ENCODE data around the gene GABRG3. TPM values are rescaled to one million over a fixed set of nuclear protein-coding genes. Genes with fewer than 3 reads are reported as not detected.

Gene GABRG3
- total and polyA plus RNA-seq, 3 experiments from 2014 or later = not detected

DNA sequence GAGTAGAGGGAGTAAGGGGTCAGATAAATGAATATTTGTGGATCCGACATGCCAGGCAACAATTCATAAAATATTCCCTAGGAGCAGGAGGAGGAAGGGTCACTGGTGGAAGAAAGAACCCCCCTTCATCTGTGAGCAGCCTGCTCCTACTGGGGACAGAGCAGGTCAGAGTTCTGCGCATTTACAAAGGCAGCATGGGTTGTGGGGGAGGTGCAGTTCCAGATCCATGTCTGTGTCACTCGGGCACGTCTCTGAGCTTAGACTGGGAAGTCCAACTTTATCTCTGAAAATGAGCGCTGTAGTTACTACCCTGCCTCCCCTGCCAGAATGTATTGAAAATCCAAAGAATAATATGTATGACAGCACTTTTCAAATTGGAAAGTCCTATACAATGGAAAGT is 115.2 kb downstream of the GABRG3 start:
- H3K4me1 Mint-ChIP-seq = no peaks in the 10 kb centered on the region
- Histone ChIP-seq H3K4me1 (ENCODE audit: insufficient read depth, low read length) (no peaks in the 10 kb centered on the region), H3K27me3 (ENCODE audit: insufficient read depth, low read length, poor library complexity, severe bottlenecking) (no peaks in the 10 kb centered on the region), H3K27ac (ENCODE audit: low read depth, low read length) (peak overlapping the region; percentile 7), H3K4me3 (ENCODE audit: low read length) (no peak overlapping the region), H3K36me3 (ENCODE audit: insufficient read depth, low read length) (no peaks in the 10 kb centered on the region), H3K9me3 (ENCODE audit: low read length) (no peaks in the 10 kb centered on the region)
- no peaks in the 10 kb centered on the region for H3K36me3 Mint-ChIP-seq
- no peak overlapping the region for H3K4me3 Mint-ChIP-seq
- ChIA-PET POLR2A (no interaction called here), CTCF (no interaction called here)
- H3K9me3 Mint-ChIP-seq = peaks cover 2 to 16% (median 12%) of the 10 kb centered on the region in 5 donors
- H3K27me3 Mint-ChIP-seq = no peaks in the 10 kb centered on the region
- DNase-seq = no peak
- H3K27ac Mint-ChIP-seq = no peak overlapping the region

DNA sequence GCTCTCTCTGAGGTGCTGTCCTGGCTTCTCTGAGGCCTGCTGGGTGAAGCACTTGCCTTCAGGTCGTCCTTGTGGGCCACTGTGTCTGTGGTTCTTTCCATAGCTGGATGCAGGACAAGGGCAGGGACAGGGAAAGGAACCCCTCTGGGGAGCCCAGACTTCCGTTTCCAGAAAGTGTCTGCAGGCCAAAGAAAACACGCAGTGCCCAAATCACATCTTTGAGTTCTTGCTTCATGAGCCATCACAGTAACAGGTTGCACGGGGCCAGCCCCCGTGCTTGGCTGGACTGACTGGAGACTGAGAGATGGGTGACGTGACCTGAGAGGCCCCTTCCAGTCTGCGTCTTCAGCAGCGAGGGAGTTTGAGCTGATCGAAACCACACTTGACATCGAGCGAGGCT is 115.8 kb downstream of the GABRG3 start:
- POLR2A ChIA-PET = no interaction called here
- DNase-seq = no peak
- no peaks in the 10 kb centered on the region for H3K9me3 ChIP-seq (ENCODE audit: low read length)
- no peaks in the 10 kb centered on the region for H3K4me1 Mint-ChIP-seq
- no peaks in the 10 kb centered on the region for H3K36me3 ChIP-seq (ENCODE audit: insufficient read depth, low read length)
- no peaks in the 10 kb centered on the region for H3K36me3 Mint-ChIP-seq
- no peaks in the 10 kb centered on the region for H3K27me3 Mint-ChIP-seq
- peaks cover 2 to 22% (median 13%) of the 10 kb centered on the region in 5 donors for H3K9me3 Mint-ChIP-seq
- H3K4me3 ChIP-seq (ENCODE audit: low read length) = no peak overlapping the region
- peak overlapping the region; percentile 7 for H3K27ac ChIP-seq (ENCODE audit: low read depth, low read length)
- H3K27ac Mint-ChIP-seq = no peak overlapping the region
- no peaks in the 10 kb centered on the region for H3K4me1 ChIP-seq (ENCODE audit: insufficient read depth, low read length)
- H3K4me3 Mint-ChIP-seq = no peak overlapping the region
- CTCF ChIA-PET = no interaction called here
- no peaks in the 10 kb centered on the region for H3K27me3 ChIP-seq (ENCODE audit: insufficient read depth, low read length, poor library complexity, severe bottlenecking)

DNA sequence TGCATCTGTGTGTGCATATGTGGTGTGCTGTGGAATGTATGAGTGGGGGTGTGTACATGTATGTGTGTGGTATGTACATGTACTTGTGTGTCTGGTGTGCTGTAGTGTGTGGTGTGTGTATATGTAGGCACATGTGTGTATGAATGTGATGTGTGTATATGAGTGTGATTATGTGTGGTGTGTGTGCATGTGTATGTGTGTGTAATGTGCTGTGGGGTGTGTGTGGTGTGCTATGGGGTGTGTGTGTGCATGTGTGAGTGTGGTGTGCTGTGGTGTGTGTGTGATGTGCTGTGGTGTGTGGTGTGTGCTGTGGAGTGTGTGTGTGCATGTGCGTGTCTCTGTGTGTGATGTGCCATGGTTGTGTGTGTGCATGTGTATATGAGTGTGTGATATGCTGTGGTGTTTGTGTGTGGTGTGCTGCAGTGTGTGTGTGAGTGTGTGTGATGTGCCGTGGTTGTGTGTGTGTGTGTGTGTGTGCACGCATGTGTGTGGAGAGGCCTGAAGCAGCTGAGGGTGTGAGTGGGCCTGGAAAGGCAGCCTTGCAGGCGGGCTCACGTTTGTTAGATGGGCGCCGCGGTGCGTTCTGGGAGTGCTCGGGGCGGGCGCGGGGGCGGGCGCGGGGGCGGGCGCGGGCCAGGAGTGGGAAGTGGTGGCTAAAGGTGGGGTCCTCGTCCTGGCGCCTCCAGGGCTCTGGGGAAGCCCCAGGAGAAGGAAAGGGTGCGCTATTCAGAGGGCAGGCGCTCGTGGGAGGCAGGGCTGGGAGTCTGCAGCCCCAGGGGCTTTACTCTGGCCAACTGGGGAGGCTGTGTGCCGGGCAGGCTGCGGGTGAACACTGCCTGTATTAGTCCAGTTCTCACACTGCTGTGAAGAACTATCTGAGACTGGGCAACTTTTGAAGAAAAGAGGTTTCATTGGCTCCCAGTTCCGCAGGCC is 116.9 kb downstream of the GABRG3 start:
- POLR2A ChIA-PET = no interaction called here
- H3K27me3 Mint-ChIP-seq = no peaks in the 10 kb centered on the region
- H3K27ac Mint-ChIP-seq = no peak overlapping the region
- no peaks in the 10 kb centered on the region for H3K9me3 ChIP-seq (ENCODE audit: low read length)
- H3K4me1 ChIP-seq (ENCODE audit: insufficient read depth, low read length) = no peaks in the 10 kb centered on the region
- no peak overlapping the region for H3K4me3 ChIP-seq (ENCODE audit: low read length)
- H3K36me3 Mint-ChIP-seq = no peaks in the 10 kb centered on the region
- H3K27ac ChIP-seq (ENCODE audit: low read depth, low read length) = peak overlapping the region; percentile 76
- no peak for DNase-seq
- no peaks in the 10 kb centered on the region for H3K27me3 ChIP-seq (ENCODE audit: insufficient read depth, low read length, poor library complexity, severe bottlenecking)
- no peaks in the 10 kb centered on the region for H3K36me3 ChIP-seq (ENCODE audit: insufficient read depth, low read length)
- CTCF ChIA-PET = no interaction called here
- H3K9me3 Mint-ChIP-seq = peaks cover 0 to 27% (median 13%) of the 10 kb centered on the region in 5 donors
- H3K4me3 Mint-ChIP-seq = no peak overlapping the region
- H3K4me1 Mint-ChIP-seq = no peaks in the 10 kb centered on the region

DNA sequence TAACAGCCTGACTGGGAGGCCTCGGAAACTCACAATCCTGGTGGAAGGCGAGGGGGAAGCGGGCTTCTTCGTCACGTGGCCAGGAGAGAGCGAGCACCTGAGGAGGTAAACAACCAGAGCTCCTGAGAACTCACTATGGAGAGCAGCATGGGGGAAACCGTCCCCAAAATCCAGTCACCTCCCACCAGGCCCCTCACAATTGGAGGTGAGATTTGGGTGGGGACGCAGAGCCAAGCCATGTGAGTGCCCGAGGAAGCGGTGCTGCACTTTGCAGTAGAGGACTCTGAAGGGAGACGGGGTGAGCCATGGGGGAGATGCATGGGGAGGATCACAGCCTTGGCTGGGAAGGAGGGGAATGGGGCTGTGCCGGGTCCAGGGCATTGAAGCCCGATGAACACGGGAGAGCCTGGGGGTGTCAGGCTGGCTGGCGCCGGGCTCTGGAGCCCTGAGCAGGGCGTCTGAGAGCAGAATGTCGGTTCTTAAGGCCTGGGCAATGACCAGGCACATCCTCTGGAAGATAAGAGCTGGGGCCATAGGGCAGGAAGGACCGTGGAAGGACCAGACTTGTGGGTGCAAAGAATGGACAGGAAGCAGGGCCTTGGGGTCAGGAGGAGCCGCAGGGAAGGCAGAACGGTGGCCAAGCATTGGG is 117.7 kb downstream of the GABRG3 start:
- DNase-seq = no peak
- no peak overlapping the region for H3K4me3 ChIP-seq (ENCODE audit: low read length)
- CTCF ChIA-PET = no interaction called here
- no peaks in the 10 kb centered on the region for H3K4me1 Mint-ChIP-seq
- H3K9me3 ChIP-seq (ENCODE audit: low read length) = no peaks in the 10 kb centered on the region
- H3K27me3 ChIP-seq (ENCODE audit: insufficient read depth, low read length, poor library complexity, severe bottlenecking) = no peaks in the 10 kb centered on the region
- no peaks in the 10 kb centered on the region for H3K27me3 Mint-ChIP-seq
- H3K36me3 Mint-ChIP-seq = no peaks in the 10 kb centered on the region
- no peak overlapping the region for H3K27ac Mint-ChIP-seq
- peaks cover 0 to 27% (median 16%) of the 10 kb centered on the region in 5 donors for H3K9me3 Mint-ChIP-seq
- POLR2A ChIA-PET = no interaction called here
- H3K27ac ChIP-seq (ENCODE audit: low read depth, low read length) = peak overlapping the region; percentile 76
- no peaks in the 10 kb centered on the region for H3K36me3 ChIP-seq (ENCODE audit: insufficient read depth, low read length)
- H3K4me3 Mint-ChIP-seq = no peak overlapping the region
- H3K4me1 ChIP-seq (ENCODE audit: insufficient read depth, low read length) = no peaks in the 10 kb centered on the region

DNA sequence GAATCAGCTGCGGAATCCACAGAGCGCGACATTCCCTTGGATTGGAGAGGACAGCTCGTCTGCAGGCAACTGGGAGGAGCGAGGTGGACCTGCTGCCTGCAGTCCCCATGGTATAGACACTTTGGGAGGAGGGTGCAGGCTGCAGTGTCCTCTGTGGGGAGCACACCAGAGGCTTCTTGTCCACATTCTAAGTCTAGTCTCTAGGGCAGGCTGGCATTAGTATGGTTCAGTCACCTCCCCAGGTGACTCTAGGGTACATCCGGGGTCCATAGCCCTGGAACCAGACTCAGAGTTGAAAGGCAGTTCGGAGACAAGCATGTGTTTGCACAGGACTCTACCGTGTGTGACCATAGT is 118.2 kb downstream of the GABRG3 start:
- POLR2A ChIA-PET = no interaction called here
- Histone ChIP-seq H3K27ac (ENCODE audit: low read depth, low read length) (peak overlapping the region; percentile 76), H3K4me1 (ENCODE audit: insufficient read depth, low read length) (no peaks in the 10 kb centered on the region), H3K4me3 (ENCODE audit: low read length) (no peak overlapping the region), H3K27me3 (ENCODE audit: insufficient read depth, low read length, poor library complexity, severe bottlenecking) (no peaks in the 10 kb centered on the region), H3K36me3 (ENCODE audit: insufficient read depth, low read length) (no peaks in the 10 kb centered on the region), H3K9me3 (ENCODE audit: low read length) (no peaks in the 10 kb centered on the region)
- no peaks in the 10 kb centered on the region for H3K27me3 Mint-ChIP-seq
- no peaks in the 10 kb centered on the region for H3K4me1 Mint-ChIP-seq
- DNase-seq = no peak
- no peak overlapping the region for H3K4me3 Mint-ChIP-seq
- H3K36me3 Mint-ChIP-seq = no peaks in the 10 kb centered on the region
- CTCF ChIA-PET = no interaction called here
- H3K9me3 Mint-ChIP-seq = peaks cover 0 to 27% (median 16%) of the 10 kb centered on the region in 5 donors
- H3K27ac Mint-ChIP-seq = no peak overlapping the region

DNA sequence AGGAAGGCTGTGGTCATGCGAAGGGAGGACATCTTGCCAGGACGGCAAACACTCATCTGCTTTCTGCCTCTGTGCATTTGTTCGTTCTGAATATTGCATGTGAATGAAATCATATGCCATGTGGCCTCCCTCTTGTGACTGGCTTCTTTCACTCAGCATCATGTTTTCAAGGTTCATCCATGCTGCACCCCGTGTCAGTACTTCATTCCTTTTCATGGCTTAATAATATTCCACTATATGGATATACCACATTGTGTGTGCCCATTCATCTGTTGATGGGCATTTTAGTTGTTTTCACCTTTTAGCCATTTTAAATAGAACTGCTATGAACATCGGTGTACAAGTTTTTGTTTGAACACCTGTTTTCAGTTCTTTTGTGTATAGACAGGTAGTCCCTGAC is 118.7 kb downstream of the GABRG3 start:
- CTCF ChIA-PET = no interaction called here
- H3K4me1 ChIP-seq (ENCODE audit: insufficient read depth, low read length) = no peaks in the 10 kb centered on the region
- Mint-ChIP-seq H3K9me3 (peaks cover 3 to 27% (median 16%) of the 10 kb centered on the region in 5 donors), H3K36me3 (no peaks in the 10 kb centered on the region), H3K4me1 (no peaks in the 10 kb centered on the region), H3K4me3 (no peak overlapping the region), H3K27ac (no peak overlapping the region), H3K27me3 (no peaks in the 10 kb centered on the region)
- H3K27ac ChIP-seq (ENCODE audit: low read depth, low read length) = peak overlapping the region; percentile 76
- POLR2A ChIA-PET = no interaction called here
- H3K27me3 ChIP-seq (ENCODE audit: insufficient read depth, low read length, poor library complexity, severe bottlenecking) = no peaks in the 10 kb centered on the region
- no peaks in the 10 kb centered on the region for H3K9me3 ChIP-seq (ENCODE audit: low read length)
- H3K36me3 ChIP-seq (ENCODE audit: insufficient read depth, low read length) = no peaks in the 10 kb centered on the region
- no peak overlapping the region for H3K4me3 ChIP-seq (ENCODE audit: low read length)
- DNase-seq = no peak

DNA sequence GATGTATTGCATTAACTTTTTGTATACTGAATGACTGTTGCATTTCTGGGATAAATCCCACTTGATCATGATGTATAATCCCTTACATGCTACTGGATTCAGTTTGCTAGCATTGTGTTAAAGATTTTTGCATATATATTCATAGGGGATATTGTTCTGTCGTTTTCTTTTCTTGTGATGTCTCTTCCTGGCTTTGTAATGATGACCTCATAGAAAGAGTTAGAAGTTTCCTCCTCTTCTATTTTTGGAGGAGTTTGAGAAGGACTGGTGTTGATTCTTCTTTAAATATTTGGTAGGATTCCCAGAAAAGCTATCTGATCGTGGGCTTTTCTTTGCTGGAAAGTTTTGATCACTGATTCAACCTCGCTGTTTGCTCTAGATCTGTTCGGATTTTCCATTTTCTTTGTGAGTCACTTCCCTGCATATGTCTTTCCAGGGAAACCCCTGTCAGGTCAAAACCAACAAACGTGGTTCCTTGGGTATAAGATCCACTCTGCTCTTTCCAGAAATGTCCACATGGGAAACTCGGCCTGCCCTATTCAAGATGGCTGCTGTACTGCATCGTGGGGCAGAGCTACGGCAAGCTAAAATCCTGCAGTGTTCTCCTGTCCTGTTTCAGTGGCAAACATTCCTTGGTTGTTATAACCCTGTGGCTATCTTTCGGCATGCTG is 120.4 kb downstream of the GABRG3 start:
- Mint-ChIP-seq H3K27me3 (no peaks in the 10 kb centered on the region), H3K4me3 (no peak overlapping the region), H3K27ac (no peak overlapping the region), H3K36me3 (no peaks in the 10 kb centered on the region), H3K4me1 (no peaks in the 10 kb centered on the region), H3K9me3 (peaks cover 3 to 21% (median 16%) of the 10 kb centered on the region in 5 donors)
- Histone ChIP-seq H3K36me3 (ENCODE audit: insufficient read depth, low read length) (no peaks in the 10 kb centered on the region), H3K4me1 (ENCODE audit: insufficient read depth, low read length) (no peaks in the 10 kb centered on the region), H3K4me3 (ENCODE audit: low read length) (no peak overlapping the region), H3K27me3 (ENCODE audit: insufficient read depth, low read length, poor library complexity, severe bottlenecking) (no peaks in the 10 kb centered on the region), H3K27ac (ENCODE audit: low read depth, low read length) (no peak overlapping the region), H3K9me3 (ENCODE audit: low read length) (no peaks in the 10 kb centered on the region)
- CTCF ChIA-PET = no interaction called here
- DNase-seq = no peak
- POLR2A ChIA-PET = no interaction called here

DNA sequence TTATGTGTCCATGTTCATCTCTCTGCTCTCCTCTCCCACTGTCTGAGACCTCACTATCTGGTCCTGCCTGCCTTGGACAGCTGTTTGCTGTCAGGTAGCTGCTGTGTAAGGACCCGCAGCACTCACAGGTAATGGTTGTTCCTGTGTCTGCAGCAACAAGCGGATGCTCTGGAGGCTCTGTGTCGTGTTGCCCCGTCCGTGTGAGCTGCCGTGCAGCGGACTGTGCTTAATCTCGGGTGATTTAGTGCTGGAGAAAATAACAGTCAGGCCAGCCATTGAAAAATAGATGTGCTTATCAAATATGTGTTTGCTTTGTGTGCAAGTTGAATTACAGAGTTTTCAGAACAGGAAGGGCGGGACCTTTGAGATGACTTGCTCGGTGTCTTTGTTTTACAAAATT is 121.4 kb downstream of the GABRG3 start:
- Histone ChIP-seq H3K4me3 (ENCODE audit: low read length) (no peak overlapping the region), H3K4me1 (ENCODE audit: insufficient read depth, low read length) (no peaks in the 10 kb centered on the region), H3K27me3 (ENCODE audit: insufficient read depth, low read length, poor library complexity, severe bottlenecking) (no peaks in the 10 kb centered on the region), H3K9me3 (ENCODE audit: low read length) (no peaks in the 10 kb centered on the region), H3K27ac (ENCODE audit: low read depth, low read length) (no peak overlapping the region), H3K36me3 (ENCODE audit: insufficient read depth, low read length) (no peaks in the 10 kb centered on the region)
- Mint-ChIP-seq H3K27me3 (peaks cover 0 to 2% of the 10 kb centered on the region in 2 donors), H3K4me1 (no peaks in the 10 kb centered on the region), H3K27ac (no peak overlapping the region), H3K9me3 (peaks cover 3 to 21% (median 16%) of the 10 kb centered on the region in 5 donors), H3K36me3 (no peaks in the 10 kb centered on the region), H3K4me3 (no peak overlapping the region)
- ChIA-PET POLR2A (no interaction called here), CTCF (no interaction called here)
- no peak for DNase-seq

Data from CD8-positive, alpha-beta memory T cell (primary cell).